Measurements from ENCODE around the gene ACTA2.

GRCh38 chr10:88987243-88987725 is 34.7 kb upstream of the ACTA2 start:
- no peak for TF ChIP-seq CTCF (IDR thresholded peaks at IDR 0.05; ENCODE audit: insufficient read depth, low read length, poor library complexity, severe bottlenecking)
- no peak for TF ChIP-seq EZH2phosphoT487 (conservative IDR thresholded peaks at IDR 0.05; ENCODE audit: low read length)
